Sigmoid colon (tissue), 7 donors: ENCODE data around the gene PSMD13. TPM values are rescaled to one million over a fixed set of nuclear protein-coding genes. Genes with fewer than 3 reads are reported as not detected.

ENCODE experiments used
- DNase-seq: peaks from one replicate; pipeline ENCODE4 v3.0.0-alpha.2; 2019
- H3K27ac ChIP-seq, 4 donors: fragments of 200-600 bp; sonication (generic); one replicate each; pipeline ENCODE4 v1.5.1; 2016 to 2019; ENCODE audit warnings: mild to moderate bottlenecking in 1 of 4
- H3K27me3 ChIP-seq, 3 donors: fragments of 200-600 bp; sonication (generic); one replicate each; pipeline ENCODE4 v1.5.1; 2019; ENCODE audit warnings: mild to moderate bottlenecking in 1 of 3
- H3K36me3 ChIP-seq, 4 donors: fragments of 200-600 bp; sonication (generic); one replicate each; pipeline ENCODE4 v1.5.1; 2016 to 2019
- H3K4me1 ChIP-seq, 4 donors: fragments of 200-600 bp; sonication (generic); one replicate each; pipeline ENCODE4 v1.5.1; 2017 to 2019
- H3K4me3 ChIP-seq, 4 donors: fragments of 200-600 bp; sonication (generic); one replicate each; pipeline ENCODE4 v1.5.1; 2017 to 2019; ENCODE audit warnings: mild to moderate bottlenecking in 2 of 4, moderate library complexity in 1 of 4
- H3K9me3 ChIP-seq, 4 donors: fragments of 200-600 bp in 3 of 4; sonication (generic) in 3 of 4; one replicate each; pipeline versions ENCODE4 v1.5.1 to v1.6.1; 2013 to 2019
- EP300 ChIP-seq, 4 donors: sonication (generic); formaldehyde crosslinking; IDR thresholded peaks; one replicate each; pipeline ENCODE4 v1.6.1; 2017; ENCODE audit warnings: antibody characterized with exemption in 4 of 4
- POLR2A ChIP-seq, 2 donors: fragments of 450-650 bp; IDR thresholded peaks; one replicate each; pipeline ENCODE4 v1.6.1; 2016; ENCODE audit warnings: antibody characterized with exemption in 2 of 2, mild to moderate bottlenecking in 2 of 2, moderate library complexity in 2 of 2
- POLR2AphosphoS5 ChIP-seq, 4 donors: sonication (generic); formaldehyde crosslinking; IDR thresholded peaks; one replicate each; pipeline ENCODE4 v1.6.1; 2017; ENCODE audit warnings: antibody characterized with exemption in 4 of 4
- WGBS, 2 donors: extraction: QIAGEN DNeasy Blood & Tissue Kit; methylation state at CpG; one replicate each; pipeline ENCODE4 v1.1.7; 2013; 5-methylcytosine and 5-hydroxymethylcytosine counted together
- intact Hi-C: fragments of 100-400 bp; cut with DNase I; formaldehyde crosslinking; loops from one replicate; pipeline ENCODE4 v1.15.1; 2023
- polyA plus RNA-seq, 3 donors: library from polyadenylated mRNA; stranded (reverse); fragments of 200-250 nt; gene quantifications; one replicate each; pipeline ENCODE4 v1.2.3, GENCODE V29; 2013
- total RNA-seq, 4 donors: library from RNA; depleted of rRNA; stranded (reverse); fragments of >200 nt; gene quantifications; one replicate each; pipeline ENCODE4 v1.1.0, GENCODE V29; 2016
- TF ChIP-seq, protein P1 (sequence below), 4 experiments: fragments of 450-650 bp in 3 of 4; fragments of 200-600 bp in 1 of 4; IDR thresholded peaks; one replicate each; pipeline ENCODE4 v1.5.1; 2016 to 2019; ENCODE audit warnings: antibody characterized with exemption in 4 of 4, mild to moderate bottlenecking in 3 of 4, moderate library complexity in 2 of 4
- donor health status: healthy with polysubstance abuse.
- donor health status: Bipolar disorder and iron deficiency.
- donor health status: healthy.

Gene PSMD13
- total and polyA plus RNA-seq, 7 donors, result 86.2 to 180 (median 111) TPM

DNA sequence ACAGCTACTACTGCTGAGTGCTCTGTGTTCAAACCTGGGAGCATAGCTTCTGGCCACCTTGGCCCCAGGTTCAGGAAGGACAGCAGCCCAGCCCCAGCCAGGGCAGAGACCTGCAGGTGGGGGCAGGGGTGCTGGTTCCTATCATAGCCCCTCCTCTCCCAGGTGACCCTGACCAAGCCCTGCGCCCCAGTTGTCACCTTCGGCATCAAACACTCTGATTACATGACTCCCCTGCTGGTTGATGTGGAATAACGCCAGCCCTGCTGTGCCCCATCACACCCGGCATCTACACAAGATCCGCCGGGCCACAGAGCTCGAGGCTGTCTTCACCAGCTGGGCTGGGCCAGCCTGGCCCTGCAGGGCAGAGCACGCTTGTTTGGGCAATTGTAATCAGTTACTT is 37.0 kb upstream of the PSMD13 start:
- Histone ChIP-seq H3K36me3 (peaks cover 11 to 42% (median 21%) of the 10 kb centered on the region in 4 donors), H3K4me1 (peaks cover 0 to 18% (median 7%) of the 10 kb centered on the region in 4 donors), H3K9me3 (no peaks in the 10 kb centered on the region), H3K4me3 (no peak overlapping the region), H3K27me3 (no peaks in the 10 kb centered on the region), H3K27ac (no peak overlapping the region)
- TF ChIP-seq, protein P1, sequence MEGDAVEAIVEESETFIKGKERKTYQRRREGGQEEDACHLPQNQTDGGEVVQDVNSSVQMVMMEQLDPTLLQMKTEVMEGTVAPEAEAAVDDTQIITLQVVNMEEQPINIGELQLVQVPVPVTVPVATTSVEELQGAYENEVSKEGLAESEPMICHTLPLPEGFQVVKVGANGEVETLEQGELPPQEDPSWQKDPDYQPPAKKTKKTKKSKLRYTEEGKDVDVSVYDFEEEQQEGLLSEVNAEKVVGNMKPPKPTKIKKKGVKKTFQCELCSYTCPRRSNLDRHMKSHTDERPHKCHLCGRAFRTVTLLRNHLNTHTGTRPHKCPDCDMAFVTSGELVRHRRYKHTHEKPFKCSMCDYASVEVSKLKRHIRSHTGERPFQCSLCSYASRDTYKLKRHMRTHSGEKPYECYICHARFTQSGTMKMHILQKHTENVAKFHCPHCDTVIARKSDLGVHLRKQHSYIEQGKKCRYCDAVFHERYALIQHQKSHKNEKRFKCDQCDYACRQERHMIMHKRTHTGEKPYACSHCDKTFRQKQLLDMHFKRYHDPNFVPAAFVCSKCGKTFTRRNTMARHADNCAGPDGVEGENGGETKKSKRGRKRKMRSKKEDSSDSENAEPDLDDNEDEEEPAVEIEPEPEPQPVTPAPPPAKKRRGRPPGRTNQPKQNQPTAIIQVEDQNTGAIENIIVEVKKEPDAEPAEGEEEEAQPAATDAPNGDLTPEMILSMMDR (IDR thresholded peaks at IDR 0.05), result no peak
- no peak for TF ChIP-seq POLR2A (IDR thresholded peaks at IDR 0.05)
- no peak for TF ChIP-seq POLR2AphosphoS5 (IDR thresholded peaks at IDR 0.05)
- peak; percentile 64 for DNase-seq
- intact Hi-C loops, result no loop called here
- WGBS, 2 donors, result 81 to 87% methylated on average over 8 of the region's 8 CpGs

DNA sequence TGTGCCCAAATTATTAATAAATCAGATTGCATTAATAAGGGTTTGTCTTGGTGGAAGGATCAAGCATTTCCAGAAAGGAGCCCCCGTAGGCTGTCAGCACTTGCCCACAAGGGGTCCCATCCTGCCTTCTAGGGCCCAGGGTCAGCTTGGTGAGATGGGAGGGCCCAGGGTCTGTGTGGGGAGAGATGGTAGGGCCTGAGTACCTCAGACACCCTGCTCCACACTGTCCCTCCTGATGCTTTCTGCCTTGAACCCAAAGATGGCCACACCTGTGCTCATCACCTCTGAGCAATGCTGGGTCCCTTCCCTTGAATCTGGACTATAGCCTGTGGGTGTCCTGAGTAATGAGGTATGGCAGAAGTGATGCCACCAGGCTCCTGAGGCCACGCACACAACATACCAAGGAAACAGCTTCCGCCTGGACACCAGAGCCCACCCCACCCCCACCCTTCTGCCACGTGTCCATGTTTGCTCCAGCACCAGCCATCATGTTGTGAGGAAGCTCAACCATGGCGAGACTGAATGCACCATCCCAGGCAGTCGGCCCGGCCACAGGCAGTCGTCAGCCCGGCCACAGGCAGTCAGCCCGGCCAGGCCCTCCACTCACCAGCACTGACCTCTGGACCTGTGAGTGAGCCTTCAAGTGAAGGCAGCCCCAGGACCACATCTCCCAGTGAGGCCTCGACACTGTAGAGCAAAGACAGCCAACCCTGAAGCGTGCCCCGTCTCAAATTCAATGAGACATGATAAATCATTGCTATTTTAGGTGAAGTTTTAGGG is 36.4 kb upstream of the PSMD13 start:
- DNase-seq, result no peak
- intact Hi-C loops, result no loop called here

DNA sequence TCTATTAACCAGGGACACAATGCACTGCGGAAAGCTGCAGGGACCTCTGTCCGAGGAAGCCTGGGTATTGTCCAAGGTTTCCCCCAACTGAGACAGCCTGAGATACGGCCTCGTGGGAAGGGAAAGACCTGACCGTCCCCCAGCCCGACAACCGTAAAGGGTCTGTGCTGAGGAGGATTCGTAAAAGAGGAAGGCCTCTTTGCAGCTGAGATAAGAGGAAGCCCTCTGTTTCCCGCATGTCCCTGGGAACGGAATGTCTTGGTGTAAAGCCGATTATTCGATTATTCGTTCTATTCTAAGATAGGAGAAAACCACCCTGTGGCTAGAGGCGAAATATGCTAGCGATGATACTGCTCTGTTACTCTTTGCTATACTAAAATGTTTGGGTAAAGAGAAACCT is 34.8 kb upstream of the PSMD13 start:
- no peak for DNase-seq
- peaks cover 15 to 51% (median 21%) of the 10 kb centered on the region in 4 donors for H3K36me3 ChIP-seq
- no peaks in the 10 kb centered on the region for H3K27me3 ChIP-seq
- WGBS, 2 donors, result 62 to 78% methylated on average over 15 of the region's 15 CpGs
- intact Hi-C loops, result no loop called here
- H3K4me3 ChIP-seq, result no peak overlapping the region
- peaks cover 0 to 39% (median 24%) of the 10 kb centered on the region in 4 donors for H3K4me1 ChIP-seq
- H3K9me3 ChIP-seq, result no peaks in the 10 kb centered on the region
- H3K27ac ChIP-seq, result no peak overlapping the region
- TF ChIP-seq POLR2AphosphoS5 (IDR thresholded peaks at IDR 0.05), result no peak
- TF ChIP-seq POLR2A (IDR thresholded peaks at IDR 0.05), result no peak

More for the DNA sequence above, 36.4 kb upstream of the PSMD13 start:
- 93 to 94% methylated on average over 13 of the region's 13 CpGs for WGBS, 2 donors
- H3K4me1 ChIP-seq, result peaks cover 0 to 24% (median 13%) of the 10 kb centered on the region in 4 donors
- peaks cover 15 to 48% (median 21%) of the 10 kb centered on the region in 4 donors for H3K36me3 ChIP-seq
- TF ChIP-seq, protein P1 (IDR thresholded peaks at IDR 0.05), result no peak
- TF ChIP-seq POLR2AphosphoS5 (IDR thresholded peaks at IDR 0.05) (no peak), EP300 (IDR thresholded peaks at IDR 0.05) (no peak), POLR2A (IDR thresholded peaks at IDR 0.05) (no peak)
- H3K27me3 ChIP-seq, result no peaks in the 10 kb centered on the region
- H3K4me3 ChIP-seq, result no peak overlapping the region
- H3K9me3 ChIP-seq, result no peaks in the 10 kb centered on the region
- H3K27ac ChIP-seq, result no peak overlapping the region

DNA sequence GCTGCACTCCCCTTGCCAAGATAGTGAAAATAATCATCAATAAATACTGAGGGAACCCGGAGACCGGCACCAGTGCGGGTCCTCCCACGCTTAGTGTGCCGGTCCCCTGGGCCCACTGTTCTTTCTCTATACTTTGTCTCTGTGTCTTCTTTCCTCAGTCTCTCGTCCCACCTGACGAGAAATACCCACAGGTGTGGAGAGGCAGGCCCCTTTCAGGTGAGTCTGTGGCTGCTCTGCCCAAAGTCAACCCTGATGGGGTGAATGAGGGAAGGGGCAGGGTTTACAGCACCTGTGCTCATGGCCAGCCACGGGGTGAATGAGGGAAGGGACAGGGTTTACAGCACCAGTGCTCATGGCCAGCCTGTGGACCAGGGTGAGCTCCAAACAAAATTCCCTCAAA is 34.3 kb upstream of the PSMD13 start:
- Histone ChIP-seq H3K4me3 (no peak overlapping the region), H3K4me1 (peaks cover 0 to 39% (median 24%) of the 10 kb centered on the region in 4 donors), H3K27me3 (no peaks in the 10 kb centered on the region), H3K36me3 (peaks cover 15 to 51% (median 21%) of the 10 kb centered on the region in 4 donors), H3K9me3 (no peaks in the 10 kb centered on the region), H3K27ac (no peak overlapping the region)
- intact Hi-C loops, result no loop called here
- no peak for DNase-seq
- TF ChIP-seq POLR2AphosphoS5 (IDR thresholded peaks at IDR 0.05) (no peak), POLR2A (IDR thresholded peaks at IDR 0.05) (no peak), EP300 (IDR thresholded peaks at IDR 0.05) (no peak)
- TF ChIP-seq, protein P1 (IDR thresholded peaks at IDR 0.05), result no peak
- WGBS, 2 donors, result 78 to 85% methylated on average over 8 of the region's 8 CpGs

DNA sequence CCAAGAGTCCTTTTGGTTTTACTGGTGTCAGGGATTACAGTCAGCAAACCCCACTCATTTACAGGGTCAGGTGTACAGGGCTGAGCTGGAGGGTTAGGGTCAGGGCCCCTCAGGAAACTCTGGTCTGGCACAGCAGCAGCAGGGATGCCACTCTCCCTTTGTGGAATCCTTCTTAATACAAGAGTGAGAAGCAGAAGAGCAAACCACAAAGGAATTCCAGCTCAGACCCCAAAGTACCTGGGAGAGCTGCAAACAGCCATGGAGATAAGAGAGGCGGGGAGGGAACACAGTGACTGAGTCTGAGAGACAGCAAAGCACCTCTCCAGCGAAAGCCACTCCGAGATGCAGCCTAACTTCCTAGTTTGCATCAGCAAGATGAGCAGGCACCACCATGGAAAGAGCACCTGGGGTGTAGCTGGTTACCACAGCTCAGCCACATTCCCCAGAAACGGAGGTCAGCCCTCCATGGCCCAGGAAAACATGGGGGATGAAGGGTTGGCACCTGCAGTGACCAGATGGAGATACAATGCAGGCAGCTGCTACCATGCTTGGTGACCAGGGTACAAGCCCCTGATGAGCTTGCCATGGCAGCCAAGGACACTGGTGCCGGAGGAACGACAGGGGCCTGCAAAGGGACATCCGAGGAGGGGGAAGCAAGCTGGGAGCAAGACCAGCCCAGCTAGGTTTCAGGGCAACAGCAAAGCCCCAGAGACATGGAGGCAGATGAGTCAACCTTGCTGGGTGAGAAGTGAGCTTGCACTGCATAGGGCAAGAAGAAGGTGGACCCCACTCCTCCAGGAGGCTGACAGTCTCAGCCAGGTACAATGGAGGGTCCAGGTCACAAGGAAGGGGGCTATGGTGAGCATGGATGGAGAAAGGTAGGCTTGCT is 33.5 kb upstream of the PSMD13 start:
- no peak for TF ChIP-seq EP300 (IDR thresholded peaks at IDR 0.05)
- TF ChIP-seq, protein P1 (IDR thresholded peaks at IDR 0.05), result no peak
- TF ChIP-seq POLR2AphosphoS5 (IDR thresholded peaks at IDR 0.05), result no peak
- no peak for TF ChIP-seq POLR2A (IDR thresholded peaks at IDR 0.05)
- intact Hi-C loops, result no loop called here
- no peak overlapping the region for H3K27ac ChIP-seq
- no peak overlapping the region for H3K4me3 ChIP-seq
- no peaks in the 10 kb centered on the region for H3K9me3 ChIP-seq
- no peak for DNase-seq
- H3K27me3 ChIP-seq, result no peaks in the 10 kb centered on the region
- WGBS, 2 donors, result 90 to 92% methylated on average over 7 of the region's 7 CpGs
- H3K4me1 ChIP-seq, result peaks cover 0 to 39% (median 24%) of the 10 kb centered on the region in 4 donors
- peaks cover 15 to 51% (median 21%) of the 10 kb centered on the region in 4 donors for H3K36me3 ChIP-seq
